Liver (tissue), 9 donors: Measurements from ENCODE around the gene ITGA7. TPM values are rescaled to one million over a fixed set of nuclear protein-coding genes. Genes with fewer than 3 reads are reported as not detected.

Experiments
- DNase-seq: peaks from one replicate; pipeline ENCODE4 v3.0.0-alpha.2; 2017; ENCODE audit warnings: low spot score
- H3K27ac ChIP-seq, 2 donors: one replicate each; pipeline ENCODE4 v1.7.0; 2013; ENCODE audit warnings: inconsistent platforms in 2 of 2, low read length in 2 of 2, control low read depth in 1 of 2, low read depth in 1 of 2, mild to moderate bottlenecking in 1 of 2
- H3K27me3 ChIP-seq, 4 donors: one replicate each; pipeline versions ENCODE4 v1.6.1 to v1.7.0; 2013; ENCODE audit warnings: low read length in 3 of 4, inconsistent platforms in 1 of 4, mild to moderate bottlenecking in 1 of 4, moderate library complexity in 1 of 4; ENCODE audit not compliant: control insufficient read depth in 4 of 4, insufficient read depth in 4 of 4
- H3K36me3 ChIP-seq, 4 donors: one replicate each; pipeline versions ENCODE4 v1.6.1 to v1.7.0; 2013; ENCODE audit warnings: low read length in 3 of 4, mild to moderate bottlenecking in 3 of 4, low read depth in 1 of 4, moderate library complexity in 1 of 4; ENCODE audit not compliant: control insufficient read depth in 4 of 4, insufficient read depth in 3 of 4
- H3K4me1 ChIP-seq, 4 donors: one replicate each; pipeline versions ENCODE4 v1.6.1 to v1.7.0; 2013; ENCODE audit warnings: low read length in 3 of 4, mild to moderate bottlenecking in 3 of 4, moderate library complexity in 1 of 4; ENCODE audit not compliant: control insufficient read depth in 4 of 4, insufficient read depth in 4 of 4
- H3K4me3 ChIP-seq, 3 donors: one replicate each; pipeline versions ENCODE4 v1.6.1 to v1.7.0; 2013; ENCODE audit warnings: low read length in 3 of 3, control low read depth in 1 of 3, low read depth in 1 of 3, mild to moderate bottlenecking in 1 of 3
- H3K9ac ChIP-seq, 2 donors: one replicate each; pipeline ENCODE4 v1.7.0; 2013; ENCODE audit warnings: low read length in 2 of 2, mild to moderate bottlenecking in 2 of 2, moderate library complexity in 2 of 2, control low read depth in 1 of 2, low read depth in 1 of 2
- H3K9me3 ChIP-seq, 4 donors: one replicate each; pipeline versions ENCODE4 v1.6.1 to v1.7.0; 2013; ENCODE audit warnings: low read length in 3 of 4; ENCODE audit not compliant: control insufficient read depth in 4 of 4
- EGR1 ChIP-seq, 2 donors: IDR thresholded peaks; 2 replicates each; pipeline ENCODE4 v1.6.1; 2016 to 2018; ENCODE audit warnings: antibody characterized with exemption in 2 of 2, low read depth in 2 of 2
- FOXA1 ChIP-seq: IDR thresholded peaks from 2 replicates; pipeline ENCODE4 v1.6.1; 2016; ENCODE audit warnings: antibody characterized with exemption
- FOXA2 ChIP-seq: IDR thresholded peaks from 2 replicates; pipeline ENCODE4 v1.6.1; 2016; ENCODE audit warnings: antibody characterized with exemption
- GABPA ChIP-seq, 2 donors: IDR thresholded peaks in 1 of 2; conservative IDR thresholded peaks in 1 of 2; 2 replicates each; pipeline ENCODE4 v1.6.1; 2016; ENCODE audit warnings: antibody characterized with exemption in 2 of 2, mild to moderate bottlenecking in 1 of 2, moderate library complexity in 1 of 2
- HNF4A ChIP-seq, 2 donors: conservative IDR thresholded peaks; 2 replicates each; pipeline ENCODE4 v1.6.1; 2016; ENCODE audit warnings: antibody characterized with exemption in 2 of 2, mild to moderate bottlenecking in 2 of 2
- HNF4G ChIP-seq: IDR thresholded peaks from 2 replicates; pipeline ENCODE4 v1.6.1; 2016; ENCODE audit warnings: antibody characterized with exemption
- JUND ChIP-seq, 2 donors: IDR thresholded peaks; 2 replicates each; pipeline ENCODE4 v1.6.1; 2016; ENCODE audit warnings: antibody characterized with exemption in 2 of 2
- MAX ChIP-seq: IDR thresholded peaks from 2 replicates; pipeline ENCODE4 v1.6.1; 2016; ENCODE audit warnings: antibody characterized with exemption
- NR2F2 ChIP-seq: IDR thresholded peaks from 2 replicates; pipeline ENCODE4 v1.6.1; 2016; ENCODE audit warnings: antibody characterized with exemption
- RAD21 ChIP-seq, 2 donors: IDR thresholded peaks; 2 replicates each; pipeline ENCODE4 v1.6.1; 2016; ENCODE audit warnings: antibody characterized with exemption in 2 of 2, mild to moderate bottlenecking in 2 of 2
- RXRA ChIP-seq, 2 donors: IDR thresholded peaks; 2 replicates each; pipeline ENCODE4 v1.6.1; 2017 to 2018; ENCODE audit warnings: antibody characterized with exemption in 2 of 2, mild to moderate bottlenecking in 1 of 2
- SP1 ChIP-seq: IDR thresholded peaks from 2 replicates; pipeline ENCODE4 v1.6.1; 2018; ENCODE audit warnings: antibody characterized with exemption, mild to moderate bottlenecking
- TAF1 ChIP-seq: conservative IDR thresholded peaks from 2 replicates; pipeline ENCODE4 v1.6.1; 2016; ENCODE audit warnings: antibody characterized with exemption, mild to moderate bottlenecking
- YY1 ChIP-seq: IDR thresholded peaks from 2 replicates; pipeline ENCODE4 v1.6.1; 2016; ENCODE audit warnings: antibody characterized with exemption, mild to moderate bottlenecking
- WGBS: extraction: QIAGEN DNeasy Blood & Tissue Kit; methylation state at CpG from one replicate; pipeline ENCODE4 v1.1.7; 2013; 5-methylcytosine and 5-hydroxymethylcytosine counted together
- polyA plus RNA-seq, 2 donors: library from polyadenylated mRNA; stranded (reverse) in 1 of 2; unstranded in 1 of 2; fragments of 200-250 nt in 1 of 2; fragments of >200 nt in 1 of 2; fragmentation: Nextera tagmentation in 1 of 2; extraction: Ambion mirVana in 1 of 2; gene quantifications; one replicate each; pipeline versions ENCODE4 v1.2.1 to v1.2.3, GENCODE V29; 2013 to 2015
- total RNA-seq, 2 donors: library from RNA; depleted of rRNA; stranded (reverse); fragments of >200 nt; gene quantifications; one replicate each; pipeline ENCODE4 v1.2.3, GENCODE V29; 2014
- TF ChIP-seq, protein P1 (sequence below): IDR thresholded peaks from 2 replicates; pipeline ENCODE4 v1.6.1; 2016; ENCODE audit warnings: antibody characterized with exemption
- TF ChIP-seq, protein P2 (sequence below): IDR thresholded peaks from 2 replicates; pipeline ENCODE4 v1.6.1; 2016; ENCODE audit warnings: antibody characterized with exemption, mild to moderate bottlenecking
- TF ChIP-seq, protein P3 (sequence below): fragments of 150-350 bp; IDR thresholded peaks from 2 replicates; pipeline ENCODE4 v1.5.1; 2017; ENCODE audit warnings: improper control_type of control experiment, low read depth, low read length; ENCODE audit not compliant: missing input control
- donor health status: healthy.
- donor health status: healthy.
- donor health status: healthy.
- donor health status: healthy.
- donor health status: healthy.

ITGA7 gene
- total and polyA plus RNA-seq, 4 donors = 0.98 to 4.9 (median 3.3) TPM

DNA sequence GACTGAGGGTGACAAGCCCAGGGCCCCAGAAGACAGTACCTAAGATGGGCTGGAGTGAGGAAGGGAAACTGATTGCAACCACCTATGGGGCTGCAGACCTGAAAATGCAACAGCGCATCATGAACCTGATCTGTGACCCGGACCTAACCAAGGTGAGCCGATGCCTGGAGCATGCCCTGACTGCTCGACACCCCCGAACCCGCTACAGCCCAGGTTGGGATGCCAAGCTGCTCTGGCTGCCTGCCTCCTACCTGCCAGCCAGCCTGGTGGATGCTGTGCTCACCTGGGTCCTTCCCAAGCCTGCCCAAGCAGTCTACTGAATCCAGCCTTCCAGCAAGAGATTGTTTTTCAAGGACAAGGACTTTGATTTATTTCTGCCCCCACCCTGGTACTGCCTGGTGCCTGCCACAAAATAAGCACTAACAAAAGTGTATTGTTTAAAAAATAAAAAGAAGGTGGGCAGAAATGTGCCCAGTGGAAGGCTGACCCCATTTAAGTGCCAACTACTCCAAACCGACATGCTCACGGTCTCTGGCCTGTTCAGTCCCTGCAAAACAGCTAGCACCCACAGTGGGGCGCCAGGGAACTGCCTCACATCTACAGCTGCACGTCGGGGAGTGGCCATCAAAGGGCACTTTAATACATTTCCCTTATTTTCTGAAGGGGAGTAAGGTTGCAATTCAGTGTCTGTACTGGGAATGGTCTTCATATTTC lies 16.7 kb upstream of the ITGA7 start:
- peak; percentile 57 for DNase-seq
- Histone ChIP-seq H3K36me3 (peaks cover 0 to 17% (median 9%) of the 10 kb centered on the region in 4 donors), H3K4me3 (no peak overlapping the region), H3K27ac (no peak overlapping the region), H3K9me3 (no peaks in the 10 kb centered on the region), H3K4me1 (peaks cover 9 to 64% (median 47%) of the 10 kb centered on the region in 4 donors), H3K27me3 (no peaks in the 10 kb centered on the region), H3K9ac (no peak overlapping the region)
- WGBS = 43% methylated on average over 11 of the region's 11 CpGs
- TF ChIP-seq FOXA2 = no peak
- TF ChIP-seq HNF4A (conservative IDR thresholded peaks at IDR 0.05) = peak in 1 of 2 donors; percentile 5
- TF ChIP-seq GABPA (IDR thresholded peaks at IDR 0.05 in 1 of 2, conservative IDR thresholded peaks at IDR 0.05 in 1 of 2) = no peak
- no peak for TF ChIP-seq YY1
- no peak for TF ChIP-seq NR2F2
- TF ChIP-seq EGR1 (IDR thresholded peaks at IDR 0.05; ENCODE audit: low read depth in 2 of 2) = no peak
- TF ChIP-seq HNF4G = no peak
- no peak for TF ChIP-seq FOXA1
- no peak for TF ChIP-seq SP1
- TF ChIP-seq, protein P1, sequence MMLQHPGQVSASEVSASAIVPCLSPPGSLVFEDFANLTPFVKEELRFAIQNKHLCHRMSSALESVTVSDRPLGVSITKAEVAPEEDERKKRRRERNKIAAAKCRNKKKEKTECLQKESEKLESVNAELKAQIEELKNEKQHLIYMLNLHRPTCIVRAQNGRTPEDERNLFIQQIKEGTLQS = no peak
- peak; percentile 78 to 83 for TF ChIP-seq RAD21 (IDR thresholded peaks at IDR 0.05)
- TF ChIP-seq TAF1 = no peak
- TF ChIP-seq, protein P2, sequence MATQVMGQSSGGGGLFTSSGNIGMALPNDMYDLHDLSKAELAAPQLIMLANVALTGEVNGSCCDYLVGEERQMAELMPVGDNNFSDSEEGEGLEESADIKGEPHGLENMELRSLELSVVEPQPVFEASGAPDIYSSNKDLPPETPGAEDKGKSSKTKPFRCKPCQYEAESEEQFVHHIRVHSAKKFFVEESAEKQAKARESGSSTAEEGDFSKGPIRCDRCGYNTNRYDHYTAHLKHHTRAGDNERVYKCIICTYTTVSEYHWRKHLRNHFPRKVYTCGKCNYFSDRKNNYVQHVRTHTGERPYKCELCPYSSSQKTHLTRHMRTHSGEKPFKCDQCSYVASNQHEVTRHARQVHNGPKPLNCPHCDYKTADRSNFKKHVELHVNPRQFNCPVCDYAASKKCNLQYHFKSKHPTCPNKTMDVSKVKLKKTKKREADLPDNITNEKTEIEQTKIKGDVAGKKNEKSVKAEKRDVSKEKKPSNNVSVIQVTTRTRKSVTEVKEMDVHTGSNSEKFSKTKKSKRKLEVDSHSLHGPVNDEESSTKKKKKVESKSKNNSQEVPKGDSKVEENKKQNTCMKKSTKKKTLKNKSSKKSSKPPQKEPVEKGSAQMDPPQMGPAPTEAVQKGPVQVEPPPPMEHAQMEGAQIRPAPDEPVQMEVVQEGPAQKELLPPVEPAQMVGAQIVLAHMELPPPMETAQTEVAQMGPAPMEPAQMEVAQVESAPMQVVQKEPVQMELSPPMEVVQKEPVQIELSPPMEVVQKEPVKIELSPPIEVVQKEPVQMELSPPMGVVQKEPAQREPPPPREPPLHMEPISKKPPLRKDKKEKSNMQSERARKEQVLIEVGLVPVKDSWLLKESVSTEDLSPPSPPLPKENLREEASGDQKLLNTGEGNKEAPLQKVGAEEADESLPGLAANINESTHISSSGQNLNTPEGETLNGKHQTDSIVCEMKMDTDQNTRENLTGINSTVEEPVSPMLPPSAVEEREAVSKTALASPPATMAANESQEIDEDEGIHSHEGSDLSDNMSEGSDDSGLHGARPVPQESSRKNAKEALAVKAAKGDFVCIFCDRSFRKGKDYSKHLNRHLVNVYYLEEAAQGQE = no peak
- TF ChIP-seq MAX = no peak
- TF ChIP-seq RXRA (IDR thresholded peaks at IDR 0.05) = peak in 1 of 2 donors; percentile 8
- TF ChIP-seq, protein P3, sequence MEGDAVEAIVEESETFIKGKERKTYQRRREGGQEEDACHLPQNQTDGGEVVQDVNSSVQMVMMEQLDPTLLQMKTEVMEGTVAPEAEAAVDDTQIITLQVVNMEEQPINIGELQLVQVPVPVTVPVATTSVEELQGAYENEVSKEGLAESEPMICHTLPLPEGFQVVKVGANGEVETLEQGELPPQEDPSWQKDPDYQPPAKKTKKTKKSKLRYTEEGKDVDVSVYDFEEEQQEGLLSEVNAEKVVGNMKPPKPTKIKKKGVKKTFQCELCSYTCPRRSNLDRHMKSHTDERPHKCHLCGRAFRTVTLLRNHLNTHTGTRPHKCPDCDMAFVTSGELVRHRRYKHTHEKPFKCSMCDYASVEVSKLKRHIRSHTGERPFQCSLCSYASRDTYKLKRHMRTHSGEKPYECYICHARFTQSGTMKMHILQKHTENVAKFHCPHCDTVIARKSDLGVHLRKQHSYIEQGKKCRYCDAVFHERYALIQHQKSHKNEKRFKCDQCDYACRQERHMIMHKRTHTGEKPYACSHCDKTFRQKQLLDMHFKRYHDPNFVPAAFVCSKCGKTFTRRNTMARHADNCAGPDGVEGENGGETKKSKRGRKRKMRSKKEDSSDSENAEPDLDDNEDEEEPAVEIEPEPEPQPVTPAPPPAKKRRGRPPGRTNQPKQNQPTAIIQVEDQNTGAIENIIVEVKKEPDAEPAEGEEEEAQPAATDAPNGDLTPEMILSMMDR = peak; percentile 49

DNA sequence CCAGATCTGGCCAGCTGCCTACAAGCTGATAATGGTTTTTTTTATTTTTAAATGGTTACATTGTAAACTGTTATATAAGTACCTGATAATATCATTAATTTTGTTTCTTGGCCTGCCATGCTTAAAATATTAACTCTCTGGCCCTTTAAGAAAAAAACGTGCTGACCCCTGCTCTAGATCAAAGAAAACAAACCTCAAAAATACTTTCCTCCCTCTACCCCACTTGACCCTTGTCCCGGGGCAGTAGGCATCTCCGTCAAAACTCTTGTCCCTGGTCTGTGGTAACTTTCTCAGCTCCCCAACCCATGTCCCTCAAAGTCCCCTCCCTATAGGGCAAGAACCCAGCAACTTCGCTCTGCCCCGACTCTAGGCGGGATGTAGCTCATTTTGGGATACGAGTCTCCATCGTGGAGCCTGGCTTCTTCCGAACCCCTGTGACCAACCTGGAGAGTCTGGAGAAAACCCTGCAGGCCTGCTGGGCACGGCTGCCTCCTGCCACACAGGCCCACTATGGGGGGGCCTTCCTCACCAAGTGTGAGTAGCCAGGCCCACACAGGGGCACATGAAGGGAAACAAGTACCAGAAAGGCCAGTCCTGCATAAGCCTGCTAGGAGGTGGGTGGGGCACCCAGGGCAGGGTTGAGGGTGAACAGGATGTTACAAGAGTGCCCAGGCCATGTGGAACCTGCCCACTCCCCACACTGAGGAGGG lies 16.0 kb upstream of the ITGA7 start:
- WGBS = 44% methylated on average over 10 of the region's 10 CpGs
- Histone ChIP-seq H3K4me1 (peaks cover 13 to 71% (median 51%) of the 10 kb centered on the region in 4 donors), H3K9ac (no peak overlapping the region), H3K27me3 (no peaks in the 10 kb centered on the region), H3K27ac (peak overlapping the region in 1 of 2 donors; percentile 29), H3K4me3 (no peak overlapping the region), H3K9me3 (no peaks in the 10 kb centered on the region), H3K36me3 (peaks cover 0 to 17% (median 9%) of the 10 kb centered on the region in 4 donors)
- TF ChIP-seq HNF4A (conservative IDR thresholded peaks at IDR 0.05) (peak in 1 of 2 donors; percentile 20), RXRA (IDR thresholded peaks at IDR 0.05) (peak; percentile 15), JUND (IDR thresholded peaks at IDR 0.05) (no peak)
- no peak for DNase-seq
